Activated naive CD4-positive, alpha-beta T cell treated with anti-CD3 and anti-CD28 coated beads, Interleukin-2, amount 10 ng/mL, durations not matched to agents 7 days and 5 days (primary cell): ENCODE measurements around the gene MOSPD3.
A peak's percentile ranks its signal among the peaks of the same experiment; 100 is the strongest.

Source experiments
- CTCF ChIA-PET: fragments of 350-600 bp; sonication (Branson Sonifier 250); formaldehyde crosslinking; loops from one replicate; lab custom pipeline; 2021; ENCODE audit warnings: antibody characterized with exemption; lab: Charles Lee
- DNase-seq: peaks from one replicate; pipeline ENCODE4 v3.0.0-alpha.2; 2020
- H3K27ac Mint-ChIP-seq: one replicate; pipeline ENCODE4 v1.8.0; 2021; ENCODE audit warnings: mild to moderate bottlenecking, moderate library complexity, mixed read lengths
- H3K27me3 Mint-ChIP-seq: one replicate; pipeline ENCODE4 v1.8.0; 2021; ENCODE audit warnings: mild to moderate bottlenecking, mixed read lengths
- H3K36me3 Mint-ChIP-seq: one replicate; pipeline ENCODE4 v1.8.0; 2021; ENCODE audit warnings: mixed read lengths
- H3K4me1 Mint-ChIP-seq: one replicate; pipeline ENCODE4 v1.8.0; 2021; ENCODE audit warnings: mixed read lengths
- H3K4me3 Mint-ChIP-seq: one replicate; pipeline ENCODE4 v1.8.0; 2021; ENCODE audit warnings: mild to moderate bottlenecking, moderate library complexity, mixed read lengths
- H3K9me3 Mint-ChIP-seq: one replicate; pipeline ENCODE4 v1.8.0; 2021; ENCODE audit warnings: mixed read lengths

Gene MOSPD3

DNA sequence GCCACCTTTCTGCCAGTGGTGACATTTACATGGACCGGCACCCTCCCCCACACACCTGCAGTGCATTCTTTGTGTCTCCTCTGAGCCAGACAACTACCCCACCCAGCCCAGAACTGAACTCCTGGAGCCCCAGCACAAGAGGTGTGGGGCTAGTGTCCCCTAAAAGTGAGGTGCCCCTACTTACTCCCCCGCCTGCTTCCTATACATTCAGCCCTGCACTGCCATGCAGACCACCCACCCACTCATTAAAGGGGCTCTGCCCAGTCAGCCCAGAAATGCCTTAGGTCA lies 40.6 kb upstream of the MOSPD3 start:
- Mint-ChIP-seq H3K4me3 (peak overlapping the region; percentile 15), H3K36me3 (peaks cover 25% of the 10 kb centered on the region), H3K4me1 (peaks cover 47% of the 10 kb centered on the region), H3K27me3 (peaks cover 31% of the 10 kb centered on the region), H3K9me3 (no peaks in the 10 kb centered on the region), H3K27ac (peak overlapping the region; percentile 69)
- no peak for DNase-seq
- CTCF ChIA-PET = no interaction called here

DNA sequence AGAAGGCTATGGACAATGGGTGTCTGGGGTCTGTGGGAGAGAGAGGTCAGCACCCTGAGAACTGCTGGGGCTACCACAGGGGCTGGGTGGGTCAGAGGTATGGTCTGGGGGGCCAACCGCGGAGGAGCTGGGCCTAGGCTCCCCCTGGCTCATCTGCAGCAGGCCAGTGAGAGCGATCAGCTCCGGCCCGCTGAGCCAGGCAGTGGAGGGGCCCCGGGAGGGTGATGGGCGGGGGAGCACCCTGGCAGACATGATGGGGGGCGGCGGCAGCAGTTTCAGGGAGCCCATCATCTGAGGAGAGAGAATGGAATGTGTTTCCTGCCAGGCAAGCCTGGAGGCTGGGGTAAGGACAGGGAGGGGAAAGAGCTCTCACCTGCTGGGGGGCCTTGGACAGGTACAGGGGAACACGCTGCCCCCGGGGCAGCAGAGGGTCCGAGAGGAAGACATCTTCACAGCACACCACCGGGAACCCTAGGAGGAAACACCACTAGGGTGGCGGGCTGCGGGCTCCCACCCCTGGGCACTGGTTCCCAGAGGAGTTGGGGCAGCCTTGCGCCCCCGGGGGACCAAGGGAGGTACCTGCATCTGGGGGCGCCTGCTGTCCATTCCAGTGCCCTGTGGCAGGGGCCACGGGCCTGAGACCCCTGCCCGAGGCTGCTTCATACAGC lies 39.9 kb upstream of the MOSPD3 start:
- Mint-ChIP-seq H3K27me3 (peaks cover 31% of the 10 kb centered on the region), H3K4me1 (peaks cover 41% of the 10 kb centered on the region), H3K4me3 (peak overlapping the region; percentile 15), H3K36me3 (peaks cover 25% of the 10 kb centered on the region), H3K27ac (peak overlapping the region; percentile 69), H3K9me3 (no peaks in the 10 kb centered on the region)
- CTCF ChIA-PET = no interaction called here
- DNase-seq = no peak

DNA sequence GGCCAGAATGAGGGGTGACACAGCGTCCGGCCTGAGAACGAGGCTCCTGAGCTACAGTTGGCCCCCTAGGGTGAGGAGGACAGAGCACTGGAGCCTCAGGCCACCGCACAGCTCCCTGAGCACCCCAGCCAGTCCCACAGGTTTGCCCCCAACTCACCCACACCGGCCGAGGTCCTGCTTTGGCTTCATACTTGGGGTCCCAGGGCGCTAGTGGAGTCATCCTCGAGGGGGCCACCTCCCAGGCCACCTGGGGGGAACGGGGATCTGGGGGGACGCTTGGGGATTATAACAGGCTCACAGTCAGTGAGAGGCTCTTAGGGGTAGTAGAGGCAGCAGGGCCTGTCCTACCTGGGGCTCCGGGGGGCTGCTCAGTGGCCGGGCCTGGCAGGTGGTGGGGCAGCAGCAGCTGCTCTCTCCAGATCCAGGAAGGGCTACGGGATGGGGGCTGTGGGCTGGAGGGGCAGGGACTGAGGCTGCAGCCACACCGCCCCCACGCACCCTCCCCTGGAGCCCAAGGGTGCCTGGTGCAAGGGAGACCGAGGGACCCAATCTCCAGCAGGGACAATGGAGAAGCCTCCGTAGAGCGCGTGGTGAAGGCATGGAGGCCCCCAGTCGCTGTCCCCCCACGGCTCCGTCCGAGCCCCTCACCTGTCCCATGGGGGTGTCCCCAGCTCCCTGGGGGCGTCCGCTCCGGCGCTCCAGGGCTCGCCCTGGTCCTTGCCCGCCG lies 39.2 kb upstream of the MOSPD3 start:
- no peaks in the 10 kb centered on the region for H3K9me3 Mint-ChIP-seq
- H3K4me3 Mint-ChIP-seq = no peak overlapping the region
- no peak for DNase-seq
- H3K27ac Mint-ChIP-seq = no peak overlapping the region
- peaks cover 32% of the 10 kb centered on the region for H3K36me3 Mint-ChIP-seq
- CTCF ChIA-PET = no interaction called here
- peaks cover 34% of the 10 kb centered on the region for H3K4me1 Mint-ChIP-seq
- H3K27me3 Mint-ChIP-seq = peaks cover 31% of the 10 kb centered on the region

DNA sequence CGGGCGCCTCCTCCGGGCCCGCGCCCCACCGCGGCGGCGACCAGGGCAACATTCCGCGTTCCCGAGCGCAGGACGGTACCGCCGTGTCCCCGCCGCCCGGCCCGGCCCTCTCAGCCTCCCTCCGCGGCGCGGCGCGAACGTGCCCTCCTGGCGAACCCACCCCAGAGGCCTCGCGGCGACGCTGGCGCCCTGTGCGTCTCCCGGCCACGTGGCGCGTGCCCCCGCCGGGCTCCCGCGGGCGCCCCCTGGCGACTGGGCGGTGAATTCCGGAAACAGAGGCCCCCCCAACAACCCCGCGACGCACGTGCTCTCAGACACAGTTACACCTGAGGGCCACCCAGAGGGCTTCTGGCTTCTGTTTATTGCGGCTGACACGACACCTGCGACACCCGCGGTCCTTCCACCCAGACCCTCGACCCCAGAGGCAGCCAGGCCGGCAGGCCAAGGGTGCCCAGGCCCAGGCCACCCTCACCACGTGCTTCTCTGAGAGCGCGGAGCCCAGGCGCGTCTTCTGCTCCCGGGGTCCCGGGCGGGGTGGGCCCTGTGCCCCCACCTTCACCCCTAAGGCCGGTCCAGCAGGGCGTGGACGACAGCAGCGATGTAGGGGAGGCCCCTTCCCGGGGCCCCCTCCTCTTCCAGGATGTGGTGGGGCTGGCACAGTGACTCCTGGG lies 38.5 kb upstream of the MOSPD3 start, which contains the start of gene SAP25:
Gene SAP25 (minus strand): TSS at position 210 of the 671 bp plus-strand sequence. CDS start 158 bp downstream, at position 52.
- CTCF ChIA-PET = no interaction called here
- peaks cover 30% of the 10 kb centered on the region for H3K27me3 Mint-ChIP-seq
- H3K4me3 Mint-ChIP-seq = no peak within 1 kb of the TSS
- no peak for DNase-seq
- peak within 1 kb of the TSS; percentile 69 for H3K27ac Mint-ChIP-seq
- peaks cover 29% of the 10 kb centered on the region for H3K4me1 Mint-ChIP-seq
- H3K36me3 Mint-ChIP-seq = peaks cover 36% of the 10 kb centered on the region
- no peaks in the 10 kb centered on the region for H3K9me3 Mint-ChIP-seq

DNA sequence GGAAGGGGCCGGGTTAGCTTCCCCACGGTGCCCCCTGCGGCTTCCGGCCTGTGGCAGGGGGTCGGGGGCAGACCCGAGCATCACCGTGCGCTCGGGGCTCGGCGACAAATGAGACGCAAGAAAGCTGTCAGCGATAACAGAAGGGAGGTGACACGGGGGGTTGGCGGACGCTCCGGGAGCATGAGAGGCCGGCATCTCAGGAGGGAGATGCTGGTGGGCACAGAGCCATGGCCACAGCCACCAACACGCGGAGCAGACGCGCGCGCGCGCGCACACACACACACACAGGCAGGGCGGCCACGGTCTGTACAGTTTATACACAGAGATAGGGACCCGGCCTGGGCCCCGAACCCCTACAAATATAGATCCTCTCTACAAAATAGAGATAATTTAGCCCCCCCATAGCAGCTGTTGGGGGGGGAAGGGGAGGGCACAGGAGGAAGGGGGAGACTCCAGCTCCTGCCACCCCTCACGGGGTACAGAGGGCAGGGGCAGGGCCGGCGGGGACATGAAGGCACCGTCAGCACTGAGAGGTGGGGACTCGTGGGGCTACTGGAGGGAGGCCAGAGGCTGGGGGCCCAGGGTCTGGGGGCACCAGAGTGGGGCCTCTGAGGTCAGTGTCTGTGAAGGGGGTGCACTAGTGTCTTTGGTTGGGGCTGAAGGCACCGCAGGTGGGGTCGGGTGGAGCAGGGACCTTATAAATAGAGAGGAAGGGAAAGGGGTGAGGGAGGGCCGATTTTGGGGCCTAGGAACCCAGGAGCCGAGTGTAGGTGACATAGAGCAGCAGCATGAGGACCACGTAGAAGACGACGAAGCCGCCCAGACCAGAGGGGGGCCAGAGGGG lies 37.8 kb upstream of the MOSPD3 start:
- H3K4me3 Mint-ChIP-seq = no peak overlapping the region
- no peaks in the 10 kb centered on the region for H3K9me3 Mint-ChIP-seq
- H3K27me3 Mint-ChIP-seq = peaks cover 22% of the 10 kb centered on the region
- CTCF ChIA-PET = no interaction called here
- H3K27ac Mint-ChIP-seq = peak overlapping the region; percentile 69
- no peak for DNase-seq
- peaks cover 40% of the 10 kb centered on the region for H3K36me3 Mint-ChIP-seq
- peaks cover 21% of the 10 kb centered on the region for H3K4me1 Mint-ChIP-seq

DNA sequence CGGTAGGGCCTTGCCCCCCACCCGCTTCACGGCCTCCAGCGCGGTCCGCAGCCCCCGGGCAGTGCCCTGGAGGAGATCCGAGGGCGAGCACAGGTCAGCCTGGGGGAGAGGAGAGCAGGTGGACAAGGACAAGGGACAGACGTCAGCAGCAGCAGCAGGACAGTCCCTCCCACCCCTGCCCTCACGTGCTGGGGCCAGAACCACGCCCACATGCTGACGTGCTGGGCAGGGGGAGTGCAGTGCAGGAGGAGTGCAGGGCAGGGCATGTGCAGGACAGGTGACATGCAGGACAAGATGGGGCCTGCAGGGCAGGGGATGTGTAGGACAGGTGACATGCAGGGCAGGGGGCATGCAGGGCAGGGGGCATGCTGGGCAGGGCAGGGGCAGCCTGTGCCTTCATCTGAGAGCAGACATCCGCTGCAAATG lies 37.1 kb upstream of the MOSPD3 start:
- Mint-ChIP-seq H3K27ac (no peak overlapping the region), H3K4me1 (peaks cover 16% of the 10 kb centered on the region), H3K36me3 (peaks cover 40% of the 10 kb centered on the region), H3K27me3 (peaks cover 16% of the 10 kb centered on the region), H3K9me3 (no peaks in the 10 kb centered on the region), H3K4me3 (no peak overlapping the region)
- DNase-seq = no peak
- CTCF ChIA-PET = no interaction called here

DNA sequence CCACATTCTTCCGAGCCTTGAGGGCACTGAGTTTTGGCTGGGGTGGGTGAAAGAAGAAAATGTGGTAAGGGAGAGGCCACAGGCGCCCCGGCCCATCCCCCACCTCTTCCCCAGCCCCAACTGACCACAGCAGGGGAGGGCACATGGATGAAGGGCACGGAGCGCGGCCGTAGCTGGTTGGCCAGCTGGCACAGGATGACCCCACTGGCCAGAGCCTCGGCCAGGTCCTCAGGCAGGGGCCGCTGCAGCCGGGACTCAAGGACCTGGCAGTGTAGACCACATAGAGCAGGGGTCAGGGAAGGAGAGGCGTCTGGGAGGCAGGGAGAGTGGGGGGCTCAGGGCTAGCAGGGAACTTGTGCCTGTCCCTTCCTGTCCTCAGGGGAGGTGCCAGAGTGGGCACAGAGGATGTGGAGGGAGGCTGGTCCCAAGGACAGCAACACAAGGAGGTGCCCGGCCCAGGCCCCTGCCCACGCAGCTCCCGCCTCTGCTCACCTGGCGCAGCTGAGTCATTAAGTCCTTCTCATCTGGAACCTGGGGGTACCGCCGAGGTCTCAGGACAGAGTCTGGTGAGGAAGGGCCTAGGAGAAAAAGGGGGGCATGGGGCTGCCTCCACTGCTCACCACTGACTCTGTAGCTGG lies 36.5 kb upstream of the MOSPD3 start:
- Mint-ChIP-seq H3K27ac (no peak overlapping the region), H3K27me3 (peaks cover 11% of the 10 kb centered on the region), H3K4me3 (no peak overlapping the region), H3K9me3 (no peaks in the 10 kb centered on the region), H3K4me1 (peaks cover 11% of the 10 kb centered on the region), H3K36me3 (peaks cover 40% of the 10 kb centered on the region)
- DNase-seq = no peak
- CTCF ChIA-PET = interaction anchor here (1.0 kb wide), 1 partner anchor 11 kb away, joined by 3 read pairs; no protein-coding TSS in a partner anchor

DNA sequence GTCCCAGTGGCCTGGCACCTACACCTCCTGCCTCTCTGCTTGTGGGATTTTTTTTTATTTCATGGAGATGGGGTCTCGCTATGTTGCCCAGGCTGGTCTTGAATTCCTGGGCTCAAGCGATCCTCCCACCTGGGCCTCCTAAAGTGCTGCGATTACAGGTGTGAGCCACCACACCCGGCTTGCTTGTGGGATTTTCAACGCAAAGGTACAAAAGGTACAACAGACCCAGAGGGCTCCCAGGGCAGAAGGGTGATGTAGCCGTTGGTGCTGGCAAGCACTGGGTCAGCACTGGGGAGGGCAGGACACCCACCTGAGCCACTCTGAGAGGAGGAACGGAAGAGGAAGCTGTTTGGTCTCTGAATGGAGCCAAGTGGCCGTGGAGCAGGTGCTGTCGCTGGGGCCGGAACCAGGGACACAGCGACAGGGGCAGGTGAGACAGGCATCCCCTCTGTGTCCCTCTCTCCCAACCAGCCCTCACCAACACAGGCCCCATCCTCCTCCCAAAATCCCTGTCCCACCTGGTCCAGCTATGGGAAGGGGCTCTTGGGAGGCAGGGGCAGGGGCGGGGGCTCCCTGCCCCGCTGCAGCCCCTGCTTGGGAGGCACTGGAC lies 35.9 kb upstream of the MOSPD3 start:
- no peaks in the 10 kb centered on the region for H3K9me3 Mint-ChIP-seq
- CTCF ChIA-PET = interaction anchor here (1.0 kb wide), 1 partner anchor 12 kb away, joined by 3 read pairs; no protein-coding TSS in a partner anchor
- no peak for DNase-seq
- no peak overlapping the region for H3K4me3 Mint-ChIP-seq
- peaks cover 11% of the 10 kb centered on the region for H3K4me1 Mint-ChIP-seq
- peaks cover 6% of the 10 kb centered on the region for H3K27me3 Mint-ChIP-seq
- peaks cover 40% of the 10 kb centered on the region for H3K36me3 Mint-ChIP-seq
- H3K27ac Mint-ChIP-seq = peak overlapping the region; percentile 65

DNA sequence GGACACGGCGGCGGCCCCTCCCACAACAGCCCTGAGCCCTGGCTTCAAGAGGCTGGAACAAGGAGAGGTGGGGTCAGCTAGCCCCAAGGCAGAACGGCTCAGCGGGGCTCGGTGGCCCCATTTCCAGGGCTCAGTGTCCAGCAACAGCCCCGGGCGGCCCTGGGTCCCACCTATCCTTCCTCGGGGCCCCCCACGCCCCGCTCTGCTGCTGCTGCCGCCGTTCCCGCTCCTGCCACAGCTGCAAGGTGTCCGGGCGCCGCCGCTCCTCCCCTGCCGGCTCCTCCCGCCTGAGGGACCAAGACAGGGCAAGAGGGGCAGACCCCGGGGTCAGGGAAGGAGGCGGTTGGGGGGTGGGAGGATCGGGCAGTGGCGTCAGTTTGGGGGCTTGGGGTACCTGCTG lies 35.2 kb upstream of the MOSPD3 start:
- Mint-ChIP-seq H3K36me3 (peaks cover 36% of the 10 kb centered on the region), H3K4me1 (peaks cover 8% of the 10 kb centered on the region), H3K4me3 (no peak overlapping the region), H3K27ac (no peak overlapping the region), H3K9me3 (no peaks in the 10 kb centered on the region), H3K27me3 (no peaks in the 10 kb centered on the region)
- DNase-seq = no peak
- CTCF ChIA-PET = interaction anchor here (1.2 kb wide), 1 partner anchor 13 kb away, joined by 6 read pairs; no protein-coding TSS in a partner anchor

DNA sequence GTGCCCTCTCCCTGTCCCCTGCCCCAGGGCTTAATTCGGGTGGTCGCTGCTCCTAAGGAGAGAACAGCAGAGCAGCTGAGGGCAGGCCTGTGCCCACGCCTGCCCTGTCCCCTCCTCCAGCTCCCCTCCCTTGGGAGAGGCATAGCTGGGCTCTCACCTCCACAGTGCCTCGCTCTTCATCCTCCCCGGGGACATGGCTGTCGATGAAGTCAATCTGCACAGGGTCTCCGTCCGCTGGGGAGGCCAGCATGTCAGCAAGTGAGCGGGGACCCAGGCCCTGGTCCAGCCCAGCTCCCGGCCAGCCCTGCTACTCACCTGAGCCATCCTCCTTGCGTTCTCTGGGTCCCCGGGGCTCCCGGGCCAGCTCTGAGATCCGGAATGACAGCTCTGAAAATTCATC lies 34.8 kb upstream of the MOSPD3 start:
- DNase-seq = no peak
- Mint-ChIP-seq H3K27ac (no peak overlapping the region), H3K4me3 (no peak overlapping the region), H3K36me3 (peaks cover 35% of the 10 kb centered on the region), H3K9me3 (no peaks in the 10 kb centered on the region), H3K27me3 (no peaks in the 10 kb centered on the region), H3K4me1 (peaks cover 11% of the 10 kb centered on the region)
- CTCF ChIA-PET = interaction anchor here (1.2 kb wide), 1 partner anchor 13 kb away, joined by 6 read pairs; no protein-coding TSS in a partner anchor

DNA sequence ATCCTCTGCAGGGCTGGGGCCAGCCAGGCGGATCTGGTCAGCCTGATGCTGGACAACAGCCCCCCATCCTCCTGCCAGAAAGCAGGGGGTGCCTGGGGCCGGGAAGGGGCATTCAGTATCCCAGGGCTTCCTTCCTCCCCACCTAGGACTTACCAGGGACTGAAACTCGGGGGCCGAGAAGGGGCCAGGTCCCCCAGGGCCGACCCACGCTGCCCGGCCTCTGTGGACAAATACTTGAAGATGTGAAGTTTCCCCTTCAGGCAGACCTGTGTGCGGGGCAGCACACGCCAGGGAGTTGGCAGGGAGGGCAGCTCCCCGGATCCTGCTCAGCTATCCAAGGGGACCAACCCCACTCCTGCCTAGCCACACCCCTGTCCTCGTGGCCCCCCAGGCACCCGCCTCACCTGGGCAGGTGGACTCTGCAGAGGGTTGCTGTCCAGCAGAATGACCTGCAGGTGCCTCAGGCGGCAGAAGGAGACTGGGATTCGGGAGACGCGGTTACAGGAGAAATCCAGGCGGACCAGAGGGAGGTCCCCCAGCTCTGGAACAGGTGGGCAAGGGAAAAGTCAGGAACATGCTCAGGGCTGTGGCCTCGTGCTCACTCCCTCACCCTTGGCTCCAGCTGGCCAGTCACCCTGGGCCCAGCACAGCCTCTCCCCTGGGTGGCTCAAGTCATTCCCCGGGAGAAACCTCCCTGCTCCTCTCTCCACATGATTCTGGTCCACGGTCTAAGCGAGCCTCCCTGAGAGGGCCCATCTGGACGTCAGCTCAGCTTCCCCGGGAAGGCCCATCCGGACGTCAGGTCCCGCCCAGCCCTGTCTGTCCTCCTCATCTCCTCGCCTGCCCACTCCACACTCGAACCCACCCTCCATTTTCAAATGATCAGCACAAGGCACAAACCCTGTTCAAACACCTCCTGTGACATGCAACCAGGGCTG lies 33.8 kb upstream of the MOSPD3 start:
- no peaks in the 10 kb centered on the region for H3K9me3 Mint-ChIP-seq
- H3K4me1 Mint-ChIP-seq = peaks cover 21% of the 10 kb centered on the region
- peak overlapping the region; percentile 33 for H3K27ac Mint-ChIP-seq
- H3K4me3 Mint-ChIP-seq = no peak overlapping the region
- peaks cover 36% of the 10 kb centered on the region for H3K36me3 Mint-ChIP-seq
- no peaks in the 10 kb centered on the region for H3K27me3 Mint-ChIP-seq
- DNase-seq = no peak
- CTCF ChIA-PET = interaction anchor here (1.0 to 1.7 kb wide), 3 partner anchors 14 to 96 kb away, joined by 4 to 6 read pairs (median 5); no protein-coding TSS in a partner anchor

DNA sequence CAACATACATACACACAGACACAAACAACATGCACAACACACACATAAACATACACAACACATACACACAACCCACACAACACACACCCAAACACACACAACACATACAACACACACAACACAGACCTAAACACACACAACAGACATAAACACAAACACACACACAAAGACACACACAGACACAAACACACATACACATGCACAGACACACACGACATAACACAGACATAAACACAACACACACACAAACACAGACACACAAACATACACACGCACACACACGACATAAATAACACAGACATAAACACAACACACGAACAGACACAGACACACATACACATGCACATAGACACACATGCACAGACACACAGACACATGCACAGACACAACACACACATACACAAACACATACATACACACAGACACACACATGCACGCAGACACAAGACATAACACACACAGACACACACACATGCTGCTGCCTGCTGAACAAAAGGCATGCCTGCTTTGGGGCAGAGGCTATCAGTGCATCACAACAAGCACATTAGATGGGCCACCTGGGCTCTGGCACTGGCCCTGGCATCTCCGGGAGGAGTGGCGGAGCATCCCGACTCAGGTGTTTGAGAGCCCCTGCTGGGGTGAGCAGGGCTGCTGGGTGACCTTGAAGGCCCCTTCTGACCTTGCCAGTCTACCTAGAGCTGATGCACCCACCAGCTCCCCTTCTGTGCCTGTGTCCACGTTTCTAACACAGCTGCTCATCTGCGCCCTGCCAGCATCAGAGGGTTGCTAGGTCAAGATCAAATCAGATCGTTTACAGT lies 31.7 kb upstream of the MOSPD3 start:
- CTCF ChIA-PET = no interaction called here
- H3K4me3 Mint-ChIP-seq = no peak overlapping the region
- DNase-seq = no peak
- peaks cover 26% of the 10 kb centered on the region for H3K4me1 Mint-ChIP-seq
- H3K27ac Mint-ChIP-seq = no peak overlapping the region
- H3K27me3 Mint-ChIP-seq = no peaks in the 10 kb centered on the region
- no peaks in the 10 kb centered on the region for H3K9me3 Mint-ChIP-seq
- H3K36me3 Mint-ChIP-seq = peaks cover 39% of the 10 kb centered on the region
